Tibial artery (tissue), 4 donors: ENCODE measurements around the gene GRIFIN.

ENCODE experiments used
- DNase-seq, 2 donors: peaks; one replicate each; pipeline ENCODE4 v3.0.0-alpha.2; 2019
- H3K27ac ChIP-seq, 2 donors: fragments of 200-600 bp; sonication (generic) in 1 of 2; 1 replicate in 1 of 2; 2 replicates in 1 of 2; pipeline ENCODE4 v1.5.1; 2018 to 2019; ENCODE audit warnings: mild to moderate bottlenecking in 1 of 2
- H3K27me3 ChIP-seq, 2 donors: fragments of 200-600 bp; sonication (generic) in 1 of 2; one replicate each; pipeline versions ENCODE4 v1.5.1 to v1.6.0; 2016 to 2019
- H3K36me3 ChIP-seq, 3 donors: fragments of 200-600 bp; sonication (generic) in 2 of 3; one replicate each; pipeline ENCODE4 v1.5.1; 2016 to 2019; ENCODE audit warnings: mild to moderate bottlenecking in 2 of 3
- H3K4me1 ChIP-seq, 4 donors: fragments of 200-600 bp; sonication (generic) in 2 of 4; 1 replicate in 3 of 4; 2 replicates in 1 of 4; pipeline ENCODE4 v1.5.1; 2016 to 2019
- H3K4me3 ChIP-seq, 2 donors: fragments of 200-600 bp; sonication (generic) in 1 of 2; 1 replicate in 1 of 2; 2 replicates in 1 of 2; pipeline ENCODE4 v1.5.1; 2018 to 2019; ENCODE audit warnings: mild to moderate bottlenecking in 2 of 2
- H3K9me3 ChIP-seq, 3 donors: fragments of 200-600 bp; sonication (generic) in 1 of 3; one replicate each; pipeline ENCODE4 v1.5.1; 2016 to 2019
- CTCF ChIP-seq, 2 experiments: fragments of 200-600 bp in 1 of 2; fragments of 450-650 bp in 1 of 2; IDR thresholded peaks; one replicate each; pipeline ENCODE4 v1.5.1; 2017 to 2019; ENCODE audit warnings: antibody characterized with exemption in 2 of 2, mild to moderate bottlenecking in 1 of 2, moderate library complexity in 1 of 2
- intact Hi-C: fragments of 100-400 bp; cut with DNase I; formaldehyde crosslinking; loops from one replicate; pipeline ENCODE4 v1.15.0; 2023; ENCODE audit warnings: low total_unique reads

Gene GRIFIN

GRCh38 chr7:2445047-2445446 lies 31.2 kb downstream of the GRIFIN start:
- peak; percentile 41 to 79 for DNase-seq
- Histone ChIP-seq H3K27ac (peak overlapping the region; percentile 46 to 60), H3K9me3 (no peaks in the 10 kb centered on the region), H3K4me1 (peaks cover 0 to 20% (median 13%) of the 10 kb centered on the region in 4 donors), H3K4me3 (no peak overlapping the region), H3K27me3 (no peaks in the 10 kb centered on the region), H3K36me3 (no peaks in the 10 kb centered on the region)
- no peak for TF ChIP-seq CTCF (IDR thresholded peaks at IDR 0.05)
- intact Hi-C loops, result loop anchor here (5.0 kb wide), 1 partner anchor 237 kb away; no protein-coding TSS in a partner anchor

- no peak for TF ChIP-seq CTCF (IDR thresholded peaks at IDR 0.05)
- peaks cover 0 to 20% (median 13%) of the 10 kb centered on the region in 4 donors for H3K4me1 ChIP-seq
- intact Hi-C loops, result no loop called here
- DNase-seq, result peak; percentile 62 to 80
- H3K9me3 ChIP-seq, result no peaks in the 10 kb centered on the region
- H3K4me3 ChIP-seq, result no peak overlapping the region
- peak overlapping the region; percentile 46 to 60 for H3K27ac ChIP-seq
- H3K27me3 ChIP-seq, result no peaks in the 10 kb centered on the region
- no peaks in the 10 kb centered on the region for H3K36me3 ChIP-seq
These were observed 31.7 kb downstream of the GRIFIN start for GRCh38 chr7:2444476-2444875.

- Histone ChIP-seq H3K36me3 (no peaks in the 10 kb centered on the region), H3K4me3 (no peak overlapping the region), H3K27me3 (no peaks in the 10 kb centered on the region), H3K27ac (no peak overlapping the region), H3K4me1 (peaks cover 0 to 23% (median 13%) of the 10 kb centered on the region in 4 donors), H3K9me3 (no peaks in the 10 kb centered on the region)
- no peak for DNase-seq
- intact Hi-C loops, result no loop called here
- TF ChIP-seq CTCF (IDR thresholded peaks at IDR 0.05), result no peak
These were observed 32.7 kb downstream of the GRIFIN start for GRCh38 chr7:2443491-2443890.

GRCh38 chr7:2441430-2442058 lies 34.7 kb downstream of the GRIFIN start:
- peaks cover 0 to 11% (median 7%) of the 10 kb centered on the region in 3 donors for H3K36me3 ChIP-seq
- no peak overlapping the region for H3K27ac ChIP-seq
- no peak overlapping the region for H3K4me3 ChIP-seq
- intact Hi-C loops, result no loop called here
- peaks cover 0 to 23% (median 13%) of the 10 kb centered on the region in 4 donors for H3K4me1 ChIP-seq
- H3K27me3 ChIP-seq, result no peaks in the 10 kb centered on the region
- no peak for DNase-seq
- no peaks in the 10 kb centered on the region for H3K9me3 ChIP-seq
- no peak for TF ChIP-seq CTCF (IDR thresholded peaks at IDR 0.05)

- Histone ChIP-seq H3K4me1 (peaks cover 0 to 20% (median 12%) of the 10 kb centered on the region in 4 donors), H3K4me3 (no peak overlapping the region), H3K27me3 (no peaks in the 10 kb centered on the region), H3K27ac (no peak overlapping the region), H3K9me3 (no peaks in the 10 kb centered on the region), H3K36me3 (peaks cover 5 to 19% (median 15%) of the 10 kb centered on the region in 3 donors)
- intact Hi-C loops, result no loop called here
- DNase-seq, result no peak
- no peak for TF ChIP-seq CTCF (IDR thresholded peaks at IDR 0.05)
These were observed 35.5 kb downstream of the GRIFIN start for GRCh38 chr7:2440608-2441245.
